Thymus (tissue), 11 donors: ENCODE measurements around the gene PTGS1. TPM values are rescaled to one million over a fixed set of nuclear protein-coding genes. Genes with fewer than 3 reads are reported as not detected.

Source experiments
- DNase-seq, 9 donors: peaks; one replicate each; pipeline ENCODE4 v3.0.0-alpha.2; 2013; ENCODE audit warnings: low spot score in 9 of 9, low read depth in 6 of 9, missing footprints in 1 of 9
- H3K27ac ChIP-seq, 2 donors: one replicate each; pipeline ENCODE4 v1.5.1; 2013; ENCODE audit warnings: control low read depth in 1 of 2, low read depth in 1 of 2, low read length in 1 of 2, mild to moderate bottlenecking in 1 of 2, moderate library complexity in 1 of 2
- H3K27me3 ChIP-seq, 2 donors: one replicate each; pipeline ENCODE4 v1.5.1; 2013; ENCODE audit warnings: low read length in 1 of 2; ENCODE audit not compliant: control insufficient read depth in 2 of 2, insufficient read depth in 1 of 2
- H3K36me3 ChIP-seq, 2 donors: one replicate each; pipeline ENCODE4 v1.5.1; 2013; ENCODE audit warnings: low read length in 1 of 2, mild to moderate bottlenecking in 1 of 2, moderate library complexity in 1 of 2; ENCODE audit not compliant: control insufficient read depth in 2 of 2, insufficient read depth in 2 of 2
- H3K4me1 ChIP-seq, 2 donors: one replicate each; pipeline ENCODE4 v1.5.1; 2013; ENCODE audit warnings: low read length in 2 of 2; ENCODE audit not compliant: control insufficient read depth in 2 of 2, insufficient read depth in 2 of 2
- H3K4me3 ChIP-seq, 2 donors: one replicate each; pipeline ENCODE4 v1.5.1; 2013; ENCODE audit warnings: low read length in 2 of 2, control low read depth in 1 of 2, mild to moderate bottlenecking in 1 of 2
- H3K9me3 ChIP-seq, 2 donors: one replicate each; pipeline ENCODE4 v1.5.1; 2013; ENCODE audit warnings: low read length in 1 of 2, mild to moderate bottlenecking in 1 of 2; ENCODE audit not compliant: control insufficient read depth in 2 of 2, insufficient read depth in 1 of 2
- WGBS: extraction: QIAGEN DNeasy Blood & Tissue Kit; methylation state at CpG from one replicate; pipeline ENCODE4 v1.1.7; 2013; 5-methylcytosine and 5-hydroxymethylcytosine counted together
- polyA plus RNA-seq: library from polyadenylated mRNA; stranded (reverse); fragments of 200-250 nt; gene quantifications from one replicate; pipeline ENCODE4 v1.2.3, GENCODE V29; 2013
- total RNA-seq: library from RNA; stranded (reverse); fragments of 120-200 nt; gene quantifications from one replicate; pipeline ENCODE4 v1.2.4, GENCODE V29; 2013
- donor health status: healthy.

PTGS1 gene
- total and polyA plus RNA-seq, 2 donors, result 1.6 to 1.9 TPM

DNA sequence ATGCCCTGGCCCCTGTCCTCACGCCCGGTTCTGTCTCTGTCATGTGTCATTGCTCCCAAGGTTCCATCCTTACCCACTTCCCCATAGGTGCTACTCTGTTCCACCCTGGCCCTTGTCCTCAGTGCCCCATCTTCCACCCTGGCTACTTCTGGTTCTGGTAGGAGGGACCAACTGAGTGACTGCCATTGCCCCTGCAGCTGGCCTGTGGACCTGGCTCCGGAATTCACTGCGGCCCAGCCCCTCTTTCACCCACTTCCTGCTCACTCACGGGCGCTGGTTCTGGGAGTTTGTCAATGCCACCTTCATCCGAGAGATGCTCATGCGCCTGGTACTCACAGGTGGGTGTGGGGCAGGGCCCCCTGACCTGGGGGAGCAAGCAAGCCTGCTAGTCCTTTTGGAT is 7.4 kb downstream of the PTGS1 start:
- WGBS, result 94% methylated on average over 8 of the region's 8 CpGs
- Histone ChIP-seq H3K27me3 (peaks cover 2% of the 10 kb centered on the region in 2 donors), H3K36me3 (no peaks in the 10 kb centered on the region), H3K27ac (no peak overlapping the region), H3K9me3 (no peaks in the 10 kb centered on the region), H3K4me3 (no peak overlapping the region), H3K4me1 (peaks cover 0 to 4% of the 10 kb centered on the region in 2 donors)
- no peak for DNase-seq

DNA sequence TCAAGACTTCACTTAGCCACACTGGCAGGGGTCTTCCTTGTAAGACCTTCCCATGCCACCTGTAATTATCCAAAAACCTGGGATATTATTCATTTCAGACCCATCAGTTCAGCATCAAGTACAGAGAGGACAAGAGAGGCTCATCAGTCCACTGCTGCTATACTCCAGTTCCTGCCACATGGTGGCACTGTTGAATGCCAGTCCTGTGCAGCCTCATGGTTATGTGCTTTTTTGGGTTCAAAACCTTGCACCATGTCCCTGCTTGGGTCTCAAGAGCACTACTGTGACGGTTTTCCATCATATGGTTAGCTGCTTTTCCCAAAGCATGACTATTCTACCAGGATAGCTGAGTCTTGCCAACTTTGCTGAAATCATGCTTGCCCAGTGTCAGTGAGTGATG is 8.5 kb downstream of the PTGS1 start:
- WGBS, result 90% methylated on average over 1 of the region's 1 CpG
- Histone ChIP-seq H3K36me3 (no peaks in the 10 kb centered on the region), H3K4me3 (no peak overlapping the region), H3K9me3 (no peaks in the 10 kb centered on the region), H3K27ac (no peak overlapping the region), H3K27me3 (peaks cover 0 to 2% of the 10 kb centered on the region in 2 donors), H3K4me1 (peaks cover 0 to 4% of the 10 kb centered on the region in 2 donors)
- no peak for DNase-seq

DNA sequence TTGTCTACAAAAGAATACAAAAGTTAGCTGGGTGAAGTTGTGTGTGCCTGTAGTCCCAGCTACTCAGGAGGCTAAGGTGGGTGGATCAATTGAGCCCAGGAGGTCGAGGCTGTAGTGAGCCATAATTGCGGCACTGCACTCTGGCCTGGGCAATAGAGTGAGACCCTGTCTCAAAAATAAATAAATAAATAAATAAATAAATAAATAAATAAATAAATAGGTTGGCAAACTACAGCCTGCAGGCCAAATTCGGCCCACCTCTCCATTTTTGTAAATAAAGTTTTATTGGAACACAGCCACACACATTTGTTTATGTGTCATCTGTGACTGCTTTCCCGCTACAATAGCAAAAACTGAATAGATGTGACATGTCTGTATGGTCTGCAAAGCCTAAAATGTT is 9.5 kb downstream of the PTGS1 start:
- no peak overlapping the region for H3K4me3 ChIP-seq
- no peak for DNase-seq
- H3K9me3 ChIP-seq, result no peaks in the 10 kb centered on the region
- H3K36me3 ChIP-seq, result no peaks in the 10 kb centered on the region
- no peak overlapping the region for H3K27ac ChIP-seq
- peaks cover 0 to 2% of the 10 kb centered on the region in 2 donors for H3K27me3 ChIP-seq
- WGBS, result 97% methylated on average over 4 of the region's 4 CpGs
- H3K4me1 ChIP-seq, result peaks cover 0 to 4% of the 10 kb centered on the region in 2 donors

DNA sequence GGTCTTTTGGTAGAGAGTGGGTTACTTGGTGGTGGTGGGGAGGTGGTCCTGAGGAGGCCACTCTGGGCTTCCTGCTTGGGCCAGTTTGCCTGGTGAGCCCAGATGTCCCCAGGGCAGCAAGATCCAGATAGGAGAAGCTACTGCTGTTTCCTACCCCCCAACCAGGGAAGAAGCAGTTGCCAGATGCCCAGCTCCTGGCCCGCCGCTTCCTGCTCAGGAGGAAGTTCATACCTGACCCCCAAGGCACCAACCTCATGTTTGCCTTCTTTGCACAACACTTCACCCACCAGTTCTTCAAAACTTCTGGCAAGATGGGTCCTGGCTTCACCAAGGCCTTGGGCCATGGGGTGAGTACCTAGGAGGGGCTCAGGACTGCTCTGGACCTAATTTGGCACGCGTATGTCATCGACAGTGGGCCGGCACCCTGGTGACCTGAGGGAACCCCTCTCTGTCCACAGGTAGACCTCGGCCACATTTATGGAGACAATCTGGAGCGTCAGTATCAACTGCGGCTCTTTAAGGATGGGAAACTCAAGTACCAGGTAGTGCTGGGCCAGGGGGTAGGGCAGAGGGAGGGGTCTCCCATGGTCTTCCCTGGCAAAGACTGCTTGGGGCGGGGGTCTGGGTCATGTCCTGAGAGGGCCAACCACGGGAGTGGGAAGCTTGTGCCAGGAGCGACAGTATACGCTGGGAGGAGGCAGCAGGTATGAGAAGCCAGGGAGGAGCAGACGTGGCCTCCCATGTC is 10.6 kb downstream of the PTGS1 start:
- Histone ChIP-seq H3K9me3 (no peaks in the 10 kb centered on the region), H3K4me1 (no peaks in the 10 kb centered on the region), H3K4me3 (no peak overlapping the region), H3K27ac (no peak overlapping the region), H3K27me3 (no peaks in the 10 kb centered on the region), H3K36me3 (no peaks in the 10 kb centered on the region)
- no peak for DNase-seq
- WGBS, result 96% methylated on average over 14 of the region's 14 CpGs

GRCh38 chr9:122382901-122383850 is 12.4 kb downstream of the PTGS1 start:
- H3K36me3 ChIP-seq, result no peaks in the 10 kb centered on the region
- no peak overlapping the region for H3K4me3 ChIP-seq
- no peaks in the 10 kb centered on the region for H3K27me3 ChIP-seq
- no peak for DNase-seq
- no peaks in the 10 kb centered on the region for H3K4me1 ChIP-seq
- 81% methylated on average over 16 of the region's 16 CpGs for WGBS
- H3K9me3 ChIP-seq, result no peaks in the 10 kb centered on the region
- no peak overlapping the region for H3K27ac ChIP-seq

GRCh38 chr9:122383992-122384461 is 13.2 kb downstream of the PTGS1 start:
- no peaks in the 10 kb centered on the region for H3K27me3 ChIP-seq
- WGBS, result 88% methylated on average over 7 of the region's 7 CpGs
- DNase-seq, result no peak
- H3K9me3 ChIP-seq, result no peaks in the 10 kb centered on the region
- H3K4me3 ChIP-seq, result no peak overlapping the region
- H3K36me3 ChIP-seq, result no peaks in the 10 kb centered on the region
- no peak overlapping the region for H3K27ac ChIP-seq
- no peaks in the 10 kb centered on the region for H3K4me1 ChIP-seq

GRCh38 chr9:122386311-122386872 is 15.6 kb downstream of the PTGS1 start:
- Histone ChIP-seq H3K27me3 (no peaks in the 10 kb centered on the region), H3K4me1 (no peaks in the 10 kb centered on the region), H3K9me3 (no peaks in the 10 kb centered on the region), H3K36me3 (no peaks in the 10 kb centered on the region), H3K4me3 (no peak overlapping the region), H3K27ac (no peak overlapping the region)
- WGBS, result 96% methylated on average over 8 of the region's 8 CpGs
- no peak for DNase-seq

GRCh38 chr9:122387536-122387935 is 16.7 kb downstream of the PTGS1 start:
- WGBS, result 94% methylated on average over 3 of the region's 3 CpGs
- H3K4me3 ChIP-seq, result no peak overlapping the region
- no peaks in the 10 kb centered on the region for H3K4me1 ChIP-seq
- H3K27me3 ChIP-seq, result no peaks in the 10 kb centered on the region
- no peaks in the 10 kb centered on the region for H3K36me3 ChIP-seq
- no peak for DNase-seq
- H3K27ac ChIP-seq, result no peak overlapping the region
- no peaks in the 10 kb centered on the region for H3K9me3 ChIP-seq

DNA sequence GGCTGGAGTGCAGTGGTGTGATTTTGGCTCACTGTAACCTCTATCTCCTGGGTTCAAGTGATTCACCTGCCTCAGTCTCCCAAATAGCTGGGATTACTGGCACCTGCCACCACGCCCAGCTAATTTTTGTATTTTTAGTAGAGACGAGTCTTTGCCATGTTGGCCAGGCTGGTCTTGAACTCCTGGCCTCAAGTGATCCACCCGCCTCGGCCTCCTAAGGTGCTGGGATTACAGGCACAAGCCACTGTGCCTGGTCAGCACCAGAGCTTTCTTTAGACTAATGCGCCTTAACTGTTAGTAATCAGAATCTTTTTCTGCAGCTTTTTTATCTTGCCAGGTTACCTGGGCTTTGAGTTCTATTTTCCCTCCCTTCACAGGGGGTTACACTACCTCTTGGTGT is 18.4 kb downstream of the PTGS1 start:
- Histone ChIP-seq H3K27ac (no peak overlapping the region), H3K27me3 (no peaks in the 10 kb centered on the region), H3K9me3 (no peaks in the 10 kb centered on the region), H3K4me3 (no peak overlapping the region), H3K4me1 (no peaks in the 10 kb centered on the region), H3K36me3 (no peaks in the 10 kb centered on the region)
- no peak for DNase-seq
- over 99% methylated on average over 5 of the region's 5 CpGs for WGBS
